H1 (cell line): Measurements from ENCODE around the gene RAB40B. TPM values are rescaled to one million over a fixed set of nuclear protein-coding genes. Genes with fewer than 3 reads are reported as not detected.

Experiments used
- CTCF ChIA-PET: fragments of 300-600 bp; sonication (Branson Sonifier 250); formaldehyde crosslinking; loops from one replicate; lab custom pipeline; 2021; ENCODE audit not compliant: partially characterized antibody; lab: Charles Lee
- POLR2A ChIA-PET: fragments of 300-600 bp; sonication (Branson Sonifier 250); formaldehyde crosslinking; loops from one replicate; lab custom pipeline; 2021; ENCODE audit warnings: inconsistent platforms; ENCODE audit not compliant: partially characterized antibody; lab: Charles Lee
- DNase-seq, 2 experiments: peaks; one replicate each; pipeline versions ENCODE4 v3.0.0 to v3.0.0-alpha.2; 2010 to 2022; ENCODE audit warnings: low spot score in 2 of 2, low read depth in 1 of 2, mixed read lengths in 1 of 2
- FAIRE-seq: peaks from 2 replicates; lab custom pipeline; 2011; peaks lifted over from hg19 to GRCh38; lab: Jason Lieb, UNC
- H2AFZ ChIP-seq: 2 replicates; pipeline ENCODE4 v1.8.1; 2012; ENCODE audit warnings: low read length, inconsistent platforms
- H2AK5ac ChIP-seq: 2 replicates; pipeline ENCODE4 v1.6.1; 2013; ENCODE audit warnings: low read depth, low read length
- H2BK120ac ChIP-seq: replicated peaks from 2 replicates; pipeline ENCODE3; 2013; ENCODE audit warnings: low read depth, low read length, inconsistent platforms
- H2BK12ac ChIP-seq: 2 replicates; pipeline ENCODE4 v1.6.1; 2013; ENCODE audit warnings: low read depth, low read length
- H2BK15ac ChIP-seq: 2 replicates; pipeline ENCODE4 v1.6.1; 2013; ENCODE audit warnings: low read length
- H2BK20ac ChIP-seq: 2 replicates; pipeline ENCODE4 v1.6.1; 2013; ENCODE audit warnings: low read length
- H2BK5ac ChIP-seq: 2 replicates; pipeline ENCODE4 v1.6.1; 2013; ENCODE audit warnings: low read depth, low read length
- H3K14ac ChIP-seq: 2 replicates; pipeline ENCODE4 v1.6.1; 2013; ENCODE audit warnings: inconsistent platforms; ENCODE audit not compliant: insufficient read length
- H3K18ac ChIP-seq: 2 replicates; pipeline ENCODE4 v1.6.1; 2013; ENCODE audit warnings: low read length; ENCODE audit errors: extremely low read depth
- H3K23ac ChIP-seq: 2 replicates; pipeline ENCODE4 v1.6.1; 2013; ENCODE audit warnings: inconsistent platforms; ENCODE audit not compliant: insufficient read length
- H3K23me2 ChIP-seq: 2 replicates; pipeline ENCODE4 v1.6.1; 2013; ENCODE audit warnings: low read depth, low read length
- H3K27ac ChIP-seq: 2 replicates; pipeline ENCODE4 v1.6.1; 2011; ENCODE audit warnings: low read depth, low read length, inconsistent platforms
- H3K27me3 ChIP-seq, 4 experiments: replicated peaks in 1 of 4; 1 replicate in 1 of 4; 2 replicates in 3 of 4; pipeline versions ENCODE4 v1.6.1 to v1.8.1; 2011 to 2013; ENCODE audit warnings: low read length in 3 of 4, mild to moderate bottlenecking in 3 of 4, inconsistent platforms in 2 of 4, mixed read lengths in 2 of 4, moderate library complexity in 1 of 4; ENCODE audit not compliant: control insufficient read depth in 3 of 4, insufficient read depth in 3 of 4; ENCODE audit errors: extremely low read depth in 1 of 4
- H3K36me3 ChIP-seq, 4 experiments: 2 replicates each; pipeline versions ENCODE4 v1.6.1 to v1.8.1; 2011 to 2013; ENCODE audit warnings: mild to moderate bottlenecking in 4 of 4, low read length in 3 of 4, moderate library complexity in 2 of 4, control low read depth in 1 of 4, inconsistent platforms in 1 of 4; ENCODE audit not compliant: insufficient read depth in 4 of 4, control insufficient read depth in 2 of 4
- H3K4ac ChIP-seq: replicated peaks from 2 replicates; pipeline ENCODE3; 2013; ENCODE audit warnings: low read length, low read depth, mixed read lengths, inconsistent platforms; ENCODE audit not compliant: insufficient read length
- H3K4me1 ChIP-seq, 4 experiments: replicated peaks in 1 of 4; 1 replicate in 1 of 4; 2 replicates in 3 of 4; pipeline versions ENCODE4 v1.6.1 to v1.8.1; 2011 to 2013; ENCODE audit warnings: low read length in 3 of 4, inconsistent platforms in 2 of 4, mixed read lengths in 1 of 4; ENCODE audit not compliant: insufficient read depth in 4 of 4, control insufficient read depth in 3 of 4
- H3K4me2 ChIP-seq, 2 experiments: 2 replicates each; pipeline versions ENCODE4 v1.6.1 to v1.8.1; 2011 to 2013; ENCODE audit warnings: low read depth in 2 of 2, low read length in 2 of 2, control low read depth in 1 of 2, inconsistent platforms in 1 of 2, mild to moderate bottlenecking in 1 of 2; ENCODE audit not compliant: insufficient read depth in 1 of 2
- H3K4me3 ChIP-seq, 4 experiments: fragments of 200-600, 300-600 bp in 1 of 4; sonication (generic), shearing (Covaris generic), sonication (Bioruptor Twin) in 1 of 4; 2 replicates each; pipeline versions ENCODE4 v1.5.1 to v1.8.1; 2011 to 2016; ENCODE audit warnings: low read length in 4 of 4, low read depth in 3 of 4, control low read depth in 2 of 4, inconsistent platforms in 2 of 4, mild to moderate bottlenecking in 2 of 4, mixed read lengths in 1 of 4, moderate library complexity in 1 of 4; ENCODE audit not compliant: insufficient read depth in 2 of 4; ENCODE audit errors: extremely low read depth in 1 of 4
- H3K56ac ChIP-seq: replicated peaks from 2 replicates; pipeline ENCODE3; 2013; ENCODE audit warnings: low read depth, mild to moderate bottlenecking, mixed read lengths, low read length, inconsistent platforms; ENCODE audit not compliant: insufficient read length
- H3K79me1 ChIP-seq: 2 replicates; pipeline ENCODE4 v1.6.1; 2013; ENCODE audit warnings: low read depth, low read length, control low read depth
- H3K79me2 ChIP-seq, 2 experiments: 2 replicates each; pipeline versions ENCODE4 v1.6.1 to v1.8.1; 2012 to 2013; ENCODE audit warnings: low read length in 2 of 2, mild to moderate bottlenecking in 2 of 2, inconsistent platforms in 1 of 2; ENCODE audit not compliant: insufficient read depth in 2 of 2, control insufficient read depth in 1 of 2
- H3K9ac ChIP-seq, 4 experiments: replicated peaks in 1 of 4; 1 replicate in 1 of 4; 2 replicates in 3 of 4; pipeline versions ENCODE4 v1.6.1 to v1.8.1; 2011 to 2013; ENCODE audit warnings: low read depth in 3 of 4, low read length in 3 of 4, control low read depth in 2 of 4, mild to moderate bottlenecking in 2 of 4, moderate library complexity in 2 of 4, inconsistent platforms in 1 of 4; ENCODE audit errors: extremely low read depth in 1 of 4
- H3K9me3 ChIP-seq, 2 experiments: 2 replicates each; pipeline versions ENCODE4 v1.6.1 to v1.8.1; 2012 to 2013; ENCODE audit warnings: mild to moderate bottlenecking in 2 of 2, moderate library complexity in 2 of 2, control low read depth in 1 of 2, inconsistent platforms in 1 of 2, low read depth in 1 of 2, low read length in 1 of 2, mixed read lengths in 1 of 2; ENCODE audit not compliant: insufficient read depth in 2 of 2
- H4K20me1 ChIP-seq, 2 experiments: replicated peaks in 1 of 2; 2 replicates each; pipeline versions ENCODE3 to v1.8.1; 2011 to 2013; ENCODE audit warnings: inconsistent platforms in 2 of 2, low read length in 2 of 2, mild to moderate bottlenecking in 1 of 2; ENCODE audit not compliant: insufficient read depth in 2 of 2, control insufficient read depth in 1 of 2
- H4K5ac ChIP-seq: 2 replicates; pipeline ENCODE4 v1.6.1; 2013; ENCODE audit warnings: low read length, low read depth, mixed read lengths, inconsistent platforms; ENCODE audit not compliant: insufficient read length
- H4K8ac ChIP-seq: 2 replicates; pipeline ENCODE4 v1.8.0; 2013; ENCODE audit warnings: mild to moderate bottlenecking, moderate library complexity, low read length, inconsistent platforms; ENCODE audit not compliant: insufficient read depth; ENCODE audit errors: extremely low read depth
- H4K91ac ChIP-seq: replicated peaks from 2 replicates; pipeline ENCODE3; 2013; ENCODE audit warnings: low read length, mixed read lengths, inconsistent platforms; ENCODE audit not compliant: insufficient read length
- CEBPB ChIP-seq: IDR thresholded peaks from 2 replicates; pipeline ENCODE4 v1.6.1; 2012; ENCODE audit warnings: low read depth, low read length
- CHD2 ChIP-seq: IDR thresholded peaks from 2 replicates; pipeline ENCODE4 v1.6.1; 2012; ENCODE audit warnings: low read length, improper control_type of control experiment
- GTF2F1 ChIP-seq: IDR thresholded peaks from 2 replicates; pipeline ENCODE4 v1.6.1; 2012; ENCODE audit warnings: low read depth, low read length, improper control_type of control experiment, borderline replicate concordance
- KDM4A ChIP-seq: IDR thresholded peaks from one replicate; pipeline ENCODE4 v1.7.1; 2012; ENCODE audit warnings: low read depth, mild to moderate bottlenecking, moderate library complexity, low read length, inconsistent platforms; ENCODE audit not compliant: severe bottlenecking
- MAX ChIP-seq: IDR thresholded peaks from 2 replicates; pipeline ENCODE4 v1.6.1; 2012; ENCODE audit warnings: inconsistent platforms
- RBBP5 ChIP-seq: IDR thresholded peaks from 2 replicates; pipeline ENCODE4 v1.7.1; 2012; ENCODE audit warnings: low read depth, mild to moderate bottlenecking, inconsistent platforms, low read length, moderate library complexity, borderline replicate concordance
- SAP30 ChIP-seq: fragments of 300-600 bp; sonication (generic); IDR thresholded peaks from 2 replicates; pipeline ENCODE4 v1.7.1; 2012; ENCODE audit warnings: low read length, moderate library complexity, mild to moderate bottlenecking, inconsistent platforms; ENCODE audit not compliant: insufficient read depth, insufficient replicate concordance
- SUZ12 ChIP-seq: fragments of 200-600 bp; sonication (generic); IDR thresholded peaks from 2 replicates; pipeline ENCODE4 v1.6.1; 2012; ENCODE audit warnings: mild to moderate bottlenecking, inconsistent platforms, low read length, moderate library complexity, mixed read lengths
- TAF1 ChIP-seq: IDR thresholded peaks from 2 replicates; pipeline ENCODE4 v1.6.1; 2011; ENCODE audit warnings: mild to moderate bottlenecking, low read depth, low read length
- WGBS, 2 experiments: shearing (Covaris generic) in 1 of 2; methylation state at CpG; one replicate each; pipeline versions ENCODE4 v1.1.6 to v1.1.7; 2013 to 2015; ENCODE audit warnings: low lambda C conversion rate in 2 of 2, mixed read lengths in 2 of 2, inconsistent platforms in 1 of 2, low coverage in 1 of 2, missing lambda C conversion rate in 1 of 2; ENCODE audit not compliant: insufficient replicate concordance in 2 of 2, insufficient coverage in 1 of 2, insufficient read length in 1 of 2; ENCODE audit errors: extremely low coverage in 1 of 2, missing lambda C conversion rate in 1 of 2; 5-methylcytosine and 5-hydroxymethylcytosine counted together
- polyA plus RNA-seq, 7 experiments: library from polyadenylated mRNA; depleted of rRNA in 3 of 7; stranded (reverse) in 5 of 7; unstranded in 2 of 7; fragments of >200 nt in 5 of 7; fragments of 200-250 nt in 2 of 7; gene quantifications; 1 replicate in 5 of 7; 2 replicates in 1 of 7; 4 replicates in 1 of 7; pipeline versions ENCODE4 v1.2.1 to v1.2.3, GENCODE V29; 2011 to 2013; ENCODE audit warnings: missing spikeins in 2 of 7, mixed read lengths in 2 of 7
- total RNA-seq: library from RNA; stranded (reverse); fragmentation: NEBNext Ultra II Directional; extraction: Animal tissue kit (Norgen Biotek cat#: 25700); gene quantifications from 2 replicates; pipeline ENCODE4 v1.2.1, GENCODE V29; 2021
- TF ChIP-seq, protein P1 (sequence below): IDR thresholded peaks from 2 replicates; pipeline ENCODE4 v1.6.1; 2011; ENCODE audit warnings: low read length, improper control_type of control experiment

RAB40B gene
- total and polyA plus RNA-seq, 2 of the 8 experiments (the other 6 are each of a cell fraction or from before 2014, with no cell fraction given): 3.1 to 4.6 TPM

- Histone ChIP-seq H4K8ac (no peak overlapping the region), H4K5ac (no peak overlapping the region), H3K4me3 (no peak overlapping the region), H4K91ac (no peak overlapping the region), H3K79me1 (no peaks in the 10 kb centered on the region), H3K4ac (no peak overlapping the region), H2BK5ac (no peak overlapping the region), H3K36me3 (peaks cover 14 to 66% (median 42%) of the 10 kb centered on the region in 4 experiments), H2BK15ac (no peak overlapping the region), H2BK20ac (no peak overlapping the region), H3K79me2 (no peaks in the 10 kb centered on the region), H3K27me3 (no peaks in the 10 kb centered on the region), H3K4me2 (no peak overlapping the region), H2AFZ (no peak overlapping the region), H3K23ac (no peak overlapping the region), H3K9me3 (no peaks in the 10 kb centered on the region), H4K20me1 (peaks cover 4 to 7% of the 10 kb centered on the region in 2 experiments), H2BK120ac (no peak overlapping the region), H3K23me2 (no peaks in the 10 kb centered on the region), H3K14ac (no peak overlapping the region), H3K4me1 (no peaks in the 10 kb centered on the region), H2BK12ac (no peak overlapping the region), H3K27ac (no peak overlapping the region), H3K18ac (no peak overlapping the region), H3K9ac (no peak overlapping the region), H3K56ac (no peak overlapping the region), H2AK5ac (no peak overlapping the region)
- no peak for TF ChIP-seq SAP30
- no peak for TF ChIP-seq SUZ12
- TF ChIP-seq, protein P1, sequence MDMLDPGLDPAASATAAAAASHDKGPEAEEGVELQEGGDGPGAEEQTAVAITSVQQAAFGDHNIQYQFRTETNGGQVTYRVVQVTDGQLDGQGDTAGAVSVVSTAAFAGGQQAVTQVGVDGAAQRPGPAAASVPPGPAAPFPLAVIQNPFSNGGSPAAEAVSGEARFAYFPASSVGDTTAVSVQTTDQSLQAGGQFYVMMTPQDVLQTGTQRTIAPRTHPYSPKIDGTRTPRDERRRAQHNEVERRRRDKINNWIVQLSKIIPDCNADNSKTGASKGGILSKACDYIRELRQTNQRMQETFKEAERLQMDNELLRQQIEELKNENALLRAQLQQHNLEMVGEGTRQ: no peak
- no peak for TF ChIP-seq CHD2
- TF ChIP-seq CEBPB: no peak
- no peak for TF ChIP-seq GTF2F1
- no peak for TF ChIP-seq RBBP5
- TF ChIP-seq KDM4A: no peak
- TF ChIP-seq TAF1: no peak
- TF ChIP-seq MAX: no peak
- DNase-seq (no peak), FAIRE-seq (no peak)
- ChIA-PET POLR2A (no interaction called here), CTCF (interaction anchor here (1.1 kb wide), 1 partner anchor 163 kb away, joined by 3 read pairs; no protein-coding TSS in a partner anchor)
- 93% methylated on average over 7 of the region's 7 CpGs; no CpG with 5 or more reads in 1 of the 2 experiments for WGBS, 2 experiments
Observed at GRCh38 chr17:82619211-82619610, 79.3 kb downstream of the RAB40B start.
